ENCODE results near the gene ATP6V1C2.

The ATP6V1C2 gene

DNA sequence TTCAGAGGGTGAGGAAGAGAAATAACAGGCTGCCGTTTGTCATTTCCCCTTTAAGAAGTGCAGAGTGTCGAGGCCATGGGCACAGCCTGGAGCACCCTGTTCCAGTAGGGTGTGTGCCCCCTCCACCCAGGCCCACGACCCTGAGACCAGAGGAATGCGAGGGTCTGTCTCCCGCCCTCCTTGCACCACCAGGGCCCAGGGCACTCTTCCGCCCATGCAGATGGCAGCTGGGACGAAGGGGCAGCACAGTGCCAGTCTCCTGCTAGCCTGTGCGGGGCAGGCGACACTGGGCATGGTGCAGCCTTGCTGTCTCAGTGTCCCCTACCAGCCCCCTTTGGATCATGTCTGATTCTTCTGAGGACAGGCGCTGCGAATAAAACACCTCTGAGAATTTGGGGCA, 106.9 kb downstream of the ATP6V1C2 start:
- no peak overlapping the region for H3K27ac ChIP-seq (ENCODE audit: poor library complexity, severe bottlenecking)
- H3K27me3 ChIP-seq (ENCODE audit: insufficient read depth, poor library complexity, severe bottlenecking) = no peaks in the 10 kb centered on the region
- H3K36me3 ChIP-seq (ENCODE audit: low read depth) = no peaks in the 10 kb centered on the region
- H3K9me3 ChIP-seq (ENCODE audit: severe bottlenecking) = no peaks in the 10 kb centered on the region
- ATAC-seq (ENCODE audit: low read depth) = no peak
- no peak overlapping the region for H3K4me3 ChIP-seq (ENCODE audit: severe bottlenecking)
- no peak for TF ChIP-seq CTCF (IDR thresholded peaks at IDR 0.05; ENCODE audit: poor library complexity, severe bottlenecking)
- DNase-seq (ENCODE audit: low spot score) = no peak
- no peaks in the 10 kb centered on the region for H3K4me1 ChIP-seq (ENCODE audit: insufficient read depth, poor library complexity, severe bottlenecking)

DNA sequence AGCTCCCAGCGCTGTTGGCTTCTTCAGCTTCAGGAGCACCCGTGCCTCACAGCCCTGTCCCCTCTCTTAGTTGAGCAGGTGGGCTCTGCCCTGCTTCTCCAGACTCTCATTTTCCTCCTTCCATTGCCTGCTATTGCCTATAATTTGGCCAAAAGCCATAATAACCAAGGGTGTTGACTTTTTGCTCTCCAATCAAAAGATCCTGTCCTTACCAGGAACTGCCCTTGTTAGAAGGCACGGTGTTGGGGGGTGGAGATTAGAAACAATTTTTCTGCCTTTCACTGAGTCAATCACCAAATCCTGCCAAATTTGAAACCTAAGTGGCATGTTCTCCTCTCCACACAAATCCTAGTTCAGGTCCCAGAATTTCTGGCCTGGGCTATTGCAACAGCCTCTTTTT, 107.9 kb downstream of the ATP6V1C2 start:
- Histone ChIP-seq H3K27me3 (ENCODE audit: insufficient read depth, poor library complexity, severe bottlenecking) (no peaks in the 10 kb centered on the region), H3K4me3 (ENCODE audit: severe bottlenecking) (no peak overlapping the region), H3K9me3 (ENCODE audit: severe bottlenecking) (no peaks in the 10 kb centered on the region), H3K4me1 (ENCODE audit: insufficient read depth, poor library complexity, severe bottlenecking) (no peaks in the 10 kb centered on the region), H3K36me3 (ENCODE audit: low read depth) (no peaks in the 10 kb centered on the region), H3K27ac (ENCODE audit: poor library complexity, severe bottlenecking) (no peak overlapping the region)
- TF ChIP-seq CTCF (IDR thresholded peaks at IDR 0.05; ENCODE audit: poor library complexity, severe bottlenecking) = no peak
- no peak for ATAC-seq (ENCODE audit: low read depth)
- DNase-seq (ENCODE audit: low spot score) = no peak

GRCh38 chr2:10830203-10830602, 108.8 kb downstream of the ATP6V1C2 start:
- ATAC-seq (ENCODE audit: low read depth) (no peak), DNase-seq (ENCODE audit: low spot score) (no peak)
- Histone ChIP-seq H3K4me3 (ENCODE audit: severe bottlenecking) (no peak overlapping the region), H3K4me1 (ENCODE audit: insufficient read depth, poor library complexity, severe bottlenecking) (no peaks in the 10 kb centered on the region), H3K27me3 (ENCODE audit: insufficient read depth, poor library complexity, severe bottlenecking) (no peaks in the 10 kb centered on the region), H3K36me3 (ENCODE audit: low read depth) (no peaks in the 10 kb centered on the region), H3K9me3 (ENCODE audit: severe bottlenecking) (no peaks in the 10 kb centered on the region), H3K27ac (ENCODE audit: poor library complexity, severe bottlenecking) (no peak overlapping the region)
- no peak for TF ChIP-seq CTCF (IDR thresholded peaks at IDR 0.05; ENCODE audit: poor library complexity, severe bottlenecking)

GRCh38 chr2:10830641-10831399, 109.4 kb downstream of the ATP6V1C2 start:
- DNase-seq (ENCODE audit: low spot score) (no peak), ATAC-seq (ENCODE audit: low read depth) (no peak)
- Histone ChIP-seq H3K4me1 (ENCODE audit: insufficient read depth, poor library complexity, severe bottlenecking) (no peaks in the 10 kb centered on the region), H3K4me3 (ENCODE audit: severe bottlenecking) (no peak overlapping the region), H3K27ac (ENCODE audit: poor library complexity, severe bottlenecking) (no peak overlapping the region), H3K36me3 (ENCODE audit: low read depth) (no peaks in the 10 kb centered on the region), H3K9me3 (ENCODE audit: severe bottlenecking) (no peaks in the 10 kb centered on the region), H3K27me3 (ENCODE audit: insufficient read depth, poor library complexity, severe bottlenecking) (no peaks in the 10 kb centered on the region)
- no peak for TF ChIP-seq CTCF (IDR thresholded peaks at IDR 0.05; ENCODE audit: poor library complexity, severe bottlenecking)

DNA sequence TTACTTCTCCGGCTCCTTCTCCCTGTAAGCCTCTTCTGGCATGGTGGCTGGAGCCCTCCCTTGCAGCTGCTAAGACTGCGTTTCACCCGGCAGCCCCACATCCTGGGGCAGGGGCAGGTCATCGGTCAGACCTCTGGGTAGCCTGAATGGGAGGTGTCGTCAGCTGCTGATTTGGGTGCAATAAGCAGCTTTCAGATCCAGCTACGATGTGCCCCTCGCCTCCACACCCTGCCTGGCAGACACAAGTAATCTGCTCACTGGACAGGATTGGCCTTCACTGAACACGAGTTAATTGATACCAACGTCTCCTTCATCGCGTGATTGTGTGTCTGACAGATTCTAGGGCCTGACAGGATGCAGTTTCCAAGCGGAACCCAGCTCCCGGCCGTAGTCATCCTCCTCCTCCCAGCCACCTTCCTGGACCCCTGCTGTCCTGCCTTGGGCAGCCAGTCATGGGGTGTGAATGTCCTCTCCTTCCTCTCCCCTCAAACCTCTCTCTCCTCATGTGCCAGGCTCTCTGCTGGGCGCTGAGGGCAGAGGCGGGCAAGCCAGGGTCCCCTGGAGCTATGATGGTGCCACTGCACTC, 110.1 kb downstream of the ATP6V1C2 start:
- H3K27me3 ChIP-seq (ENCODE audit: insufficient read depth, poor library complexity, severe bottlenecking) = no peaks in the 10 kb centered on the region
- no peaks in the 10 kb centered on the region for H3K4me1 ChIP-seq (ENCODE audit: insufficient read depth, poor library complexity, severe bottlenecking)

More for the DNA sequence above, 110.1 kb downstream of the ATP6V1C2 start:
- no peak for DNase-seq (ENCODE audit: low spot score)
- no peak overlapping the region for H3K27ac ChIP-seq (ENCODE audit: poor library complexity, severe bottlenecking)
- H3K9me3 ChIP-seq (ENCODE audit: severe bottlenecking) = no peaks in the 10 kb centered on the region
- no peak overlapping the region for H3K4me3 ChIP-seq (ENCODE audit: severe bottlenecking)
- TF ChIP-seq CTCF (IDR thresholded peaks at IDR 0.05; ENCODE audit: poor library complexity, severe bottlenecking) = no peak
- ATAC-seq (ENCODE audit: low read depth) = no peak
- no peaks in the 10 kb centered on the region for H3K36me3 ChIP-seq (ENCODE audit: low read depth)
